Stimulated activated CD8-positive, alpha-beta memory T cell treated with anti-CD3 and anti-CD28 coated beads, Interleukin-2, amount 100 ng/mL, for 1 hour (primary cell): ENCODE results near the gene VOPP1.
A peak's percentile ranks its signal among the peaks of the same experiment; 100 is the strongest.

Experiments
- DNase-seq, 2 donors: peaks; one replicate each; pipeline ENCODE4 v3.0.0-alpha.2; 2020; ENCODE audit warnings: low read depth in 2 of 2

The VOPP1 gene

GRCh38 chr7:55576753-55577152, 4.5 kb upstream of the VOPP1 start:
- no peak for DNase-seq

GRCh38 chr7:55575733-55576132, 3.4 kb upstream of the VOPP1 start:
- no peak for DNase-seq

- no peak for DNase-seq
Measured at GRCh38 chr7:55575098-55575497, 2.8 kb upstream of the VOPP1 start.

GRCh38 chr7:55574051-55574717, 1.9 kb upstream of the VOPP1 start:
- no peak for DNase-seq

GRCh38 chr7:55573234-55573900, 1.1 kb upstream of the VOPP1 start:
- no peak for DNase-seq

GRCh38 chr7:55571511-55572377, 558 bp downstream of the VOPP1 start:
- DNase-seq, result peak; percentile 14 to 45

- DNase-seq, result no peak
Measured at GRCh38 chr7:55570939-55571338, 1.4 kb downstream of the VOPP1 start.

- DNase-seq, result no peak
Measured at GRCh38 chr7:55570218-55570873, 2.0 kb downstream of the VOPP1 start.

- DNase-seq, result peak in 1 of 2 donors; percentile 14
Measured at GRCh38 chr7:55569797-55570196, 2.5 kb downstream of the VOPP1 start.

GRCh38 chr7:55569269-55569663, 3.0 kb downstream of the VOPP1 start:
- no peak for DNase-seq

GRCh38 chr7:55568613-55569268, 3.6 kb downstream of the VOPP1 start:
- DNase-seq, result no peak

GRCh38 chr7:55567571-55567970, 4.7 kb downstream of the VOPP1 start:
- DNase-seq, result no peak

GRCh38 chr7:55565681-55566080, 6.6 kb downstream of the VOPP1 start:
- no peak for DNase-seq

GRCh38 chr7:55563596-55564325, 8.5 kb downstream of the VOPP1 start:
- DNase-seq, result no peak

- no peak for DNase-seq
Measured at GRCh38 chr7:55561690-55562089, 10.6 kb downstream of the VOPP1 start.

- DNase-seq, result no peak
Measured at GRCh38 chr7:55558962-55559920, 13.1 kb downstream of the VOPP1 start.

GRCh38 chr7:55557666-55558188, 14.6 kb downstream of the VOPP1 start:
- DNase-seq, result no peak

GRCh38 chr7:55556492-55556891, 15.8 kb downstream of the VOPP1 start:
- no peak for DNase-seq

- no peak for DNase-seq
Measured at GRCh38 chr7:55556031-55556430, 16.3 kb downstream of the VOPP1 start.
